Ascending aorta (tissue), 2 donors: ENCODE data around the gene RUNX2. TPM values are rescaled to one million over a fixed set of nuclear protein-coding genes. Genes with fewer than 3 reads are reported as not detected.

Source experiments
- DNase-seq, 2 donors: peaks; one replicate each; pipeline ENCODE4 v3.0.0-alpha.2; 2019; ENCODE audit warnings: low spot score in 2 of 2
- H3K27ac ChIP-seq, 2 donors: fragments of 200-600 bp; sonication (generic); one replicate each; pipeline ENCODE4 v1.5.1; 2016 to 2017; ENCODE audit warnings: mild to moderate bottlenecking in 1 of 2
- H3K27me3 ChIP-seq: fragments of 200-600 bp; sonication (generic); one replicate; pipeline ENCODE4 v1.5.1; 2017
- H3K36me3 ChIP-seq, 2 donors: fragments of 200-600 bp; sonication (generic); one replicate each; pipeline ENCODE4 v1.5.1; 2016
- H3K4me1 ChIP-seq, 2 donors: fragments of 200-600 bp; sonication (generic); one replicate each; pipeline ENCODE4 v1.5.1; 2016 to 2017; ENCODE audit warnings: mild to moderate bottlenecking in 1 of 2
- H3K4me3 ChIP-seq, 2 donors: fragments of 200-600 bp; sonication (generic); one replicate each; pipeline ENCODE4 v1.5.1; 2016 to 2017; ENCODE audit warnings: mild to moderate bottlenecking in 1 of 2
- H3K9me3 ChIP-seq, 2 donors: fragments of 200-600 bp; sonication (generic); one replicate each; pipeline ENCODE4 v1.5.1; 2016
- intact Hi-C: fragments of 100-400 bp; cut with DNase I; formaldehyde crosslinking; loops from one replicate; pipeline ENCODE4 v1.15.1; 2023
- total RNA-seq: library from RNA; depleted of rRNA; stranded (reverse); fragments of >200 nt; gene quantifications from one replicate; pipeline ENCODE4 v1.1.0, GENCODE V29; 2016
- TF ChIP-seq, protein P1 (sequence below), 3 experiments: fragments of 200-600 bp in 2 of 3; fragments of 450-650 bp in 1 of 3; sonication (generic) in 2 of 3; IDR thresholded peaks; one replicate each; pipeline ENCODE4 v1.5.1; 2016 to 2019; ENCODE audit warnings: antibody characterized with exemption in 3 of 3, mild to moderate bottlenecking in 1 of 3, moderate library complexity in 1 of 3

Gene RUNX2
- total RNA-seq, 1 donor from 2014 or later, result 0.21 TPM

DNA sequence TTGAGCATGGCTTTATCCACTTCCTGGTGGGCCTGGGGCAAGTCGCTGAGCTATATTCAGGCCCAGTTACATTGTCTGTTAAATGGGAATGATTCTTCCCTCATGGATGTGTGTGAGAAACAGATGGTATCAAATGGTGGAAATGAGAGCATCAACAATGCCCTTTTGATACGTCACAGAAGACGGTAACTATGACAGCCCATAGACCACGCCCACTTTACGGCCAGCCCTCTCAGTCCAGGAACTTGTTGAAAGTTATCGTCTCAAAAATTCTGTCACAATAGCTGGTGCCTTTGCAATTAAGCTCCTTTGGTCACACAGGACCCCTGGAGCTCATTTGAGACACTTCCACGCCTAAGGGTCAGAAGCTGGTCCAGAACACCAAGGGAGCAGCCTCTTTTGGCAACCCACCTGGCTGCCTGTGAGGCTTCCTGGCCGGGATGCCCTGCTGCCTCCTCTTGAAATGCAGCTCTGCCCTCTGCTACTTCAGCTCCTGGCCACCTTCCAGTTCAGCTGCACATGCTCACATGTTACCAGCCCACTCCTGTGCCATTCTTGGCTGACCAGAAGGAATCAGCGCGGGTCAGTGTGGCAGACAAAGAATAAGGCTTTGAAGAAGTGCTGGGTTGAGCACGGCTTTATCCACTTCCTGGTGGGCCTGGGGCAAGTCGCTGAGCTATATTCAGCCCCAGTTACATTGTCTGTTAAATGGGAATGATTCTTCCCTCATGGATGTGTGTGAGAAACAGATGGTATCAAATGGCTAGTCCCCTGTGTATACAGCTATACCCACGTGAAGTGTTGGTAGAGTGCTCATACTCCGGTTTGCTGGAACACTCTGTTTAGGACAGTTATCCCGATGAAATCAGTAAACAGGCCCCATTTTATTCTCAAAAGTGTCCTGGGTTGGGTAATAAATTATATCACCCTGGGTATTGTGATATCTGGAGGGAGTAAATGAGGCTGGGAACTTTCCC is 248.8 kb downstream of the RUNX2 start:
- Histone ChIP-seq H3K27me3 (no peaks in the 10 kb centered on the region), H3K27ac (no peak overlapping the region), H3K4me1 (no peaks in the 10 kb centered on the region), H3K4me3 (no peak overlapping the region), H3K9me3 (no peaks in the 10 kb centered on the region), H3K36me3 (no peaks in the 10 kb centered on the region)
- no peak for DNase-seq
- TF ChIP-seq, protein P1, sequence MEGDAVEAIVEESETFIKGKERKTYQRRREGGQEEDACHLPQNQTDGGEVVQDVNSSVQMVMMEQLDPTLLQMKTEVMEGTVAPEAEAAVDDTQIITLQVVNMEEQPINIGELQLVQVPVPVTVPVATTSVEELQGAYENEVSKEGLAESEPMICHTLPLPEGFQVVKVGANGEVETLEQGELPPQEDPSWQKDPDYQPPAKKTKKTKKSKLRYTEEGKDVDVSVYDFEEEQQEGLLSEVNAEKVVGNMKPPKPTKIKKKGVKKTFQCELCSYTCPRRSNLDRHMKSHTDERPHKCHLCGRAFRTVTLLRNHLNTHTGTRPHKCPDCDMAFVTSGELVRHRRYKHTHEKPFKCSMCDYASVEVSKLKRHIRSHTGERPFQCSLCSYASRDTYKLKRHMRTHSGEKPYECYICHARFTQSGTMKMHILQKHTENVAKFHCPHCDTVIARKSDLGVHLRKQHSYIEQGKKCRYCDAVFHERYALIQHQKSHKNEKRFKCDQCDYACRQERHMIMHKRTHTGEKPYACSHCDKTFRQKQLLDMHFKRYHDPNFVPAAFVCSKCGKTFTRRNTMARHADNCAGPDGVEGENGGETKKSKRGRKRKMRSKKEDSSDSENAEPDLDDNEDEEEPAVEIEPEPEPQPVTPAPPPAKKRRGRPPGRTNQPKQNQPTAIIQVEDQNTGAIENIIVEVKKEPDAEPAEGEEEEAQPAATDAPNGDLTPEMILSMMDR (IDR thresholded peaks at IDR 0.05), result no peak
- intact Hi-C loops, result no loop called here

DNA sequence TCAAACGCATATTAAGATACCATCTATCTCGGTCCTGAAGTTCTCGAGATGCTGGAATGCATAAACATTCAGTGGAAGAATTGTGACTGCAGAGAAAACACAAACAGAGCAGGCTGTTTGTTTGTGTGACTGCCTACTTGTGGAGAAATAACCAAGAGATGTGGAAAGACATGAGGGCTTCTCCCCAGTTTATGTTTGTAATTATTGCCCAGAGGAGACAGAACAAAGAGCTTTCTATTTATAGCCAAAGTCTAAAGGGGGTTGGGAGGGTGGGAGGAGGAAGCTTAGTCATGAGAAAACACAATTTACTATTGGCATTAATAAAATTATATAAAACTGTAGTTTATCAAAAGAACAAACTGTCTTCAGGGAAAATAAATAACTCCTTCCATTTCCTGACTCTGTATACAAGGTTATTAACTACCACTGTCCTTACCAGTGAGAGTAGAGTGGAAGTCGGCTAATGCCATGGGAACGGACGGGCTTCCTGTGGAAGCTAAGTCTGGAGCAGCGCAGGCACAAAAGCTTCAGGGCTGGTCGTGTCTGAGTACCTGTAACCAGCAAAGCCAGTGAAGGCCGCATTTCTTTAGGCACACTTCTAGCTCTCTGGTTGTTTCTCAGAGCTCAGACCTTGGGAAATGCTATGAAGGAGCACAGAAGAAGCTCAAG is 249.8 kb downstream of the RUNX2 start:
- TF ChIP-seq, protein P1 (IDR thresholded peaks at IDR 0.05), result no peak
- no peak for DNase-seq
- intact Hi-C loops, result no loop called here
- Histone ChIP-seq H3K4me1 (no peaks in the 10 kb centered on the region), H3K36me3 (no peaks in the 10 kb centered on the region), H3K27ac (no peak overlapping the region), H3K4me3 (no peak overlapping the region), H3K9me3 (no peaks in the 10 kb centered on the region), H3K27me3 (no peaks in the 10 kb centered on the region)

DNA sequence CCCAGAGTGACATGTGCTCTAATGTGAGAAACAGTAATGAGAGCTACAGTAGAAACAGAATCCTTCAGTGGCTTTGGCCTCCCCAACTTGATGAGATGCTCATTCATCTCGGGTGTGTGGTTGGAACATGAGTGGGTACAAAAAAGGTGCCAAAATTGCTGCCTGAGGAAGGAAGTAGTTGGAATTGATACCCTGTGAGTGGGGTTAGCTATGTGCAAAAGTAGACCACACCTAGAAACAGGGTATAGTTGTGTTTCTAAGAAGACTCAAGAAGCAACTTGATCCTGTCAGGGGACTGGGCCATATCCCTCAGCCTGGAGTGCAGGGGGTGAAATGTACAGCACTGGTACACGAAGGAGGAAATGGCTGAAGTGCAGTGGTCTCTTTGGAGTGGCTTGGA is 256.0 kb downstream of the RUNX2 start:
- Histone ChIP-seq H3K36me3 (no peaks in the 10 kb centered on the region), H3K9me3 (no peaks in the 10 kb centered on the region), H3K27me3 (no peaks in the 10 kb centered on the region), H3K4me1 (no peaks in the 10 kb centered on the region), H3K27ac (no peak overlapping the region), H3K4me3 (no peak overlapping the region)
- no peak for DNase-seq
- TF ChIP-seq, protein P1 (IDR thresholded peaks at IDR 0.05), result no peak
- intact Hi-C loops, result no loop called here

DNA sequence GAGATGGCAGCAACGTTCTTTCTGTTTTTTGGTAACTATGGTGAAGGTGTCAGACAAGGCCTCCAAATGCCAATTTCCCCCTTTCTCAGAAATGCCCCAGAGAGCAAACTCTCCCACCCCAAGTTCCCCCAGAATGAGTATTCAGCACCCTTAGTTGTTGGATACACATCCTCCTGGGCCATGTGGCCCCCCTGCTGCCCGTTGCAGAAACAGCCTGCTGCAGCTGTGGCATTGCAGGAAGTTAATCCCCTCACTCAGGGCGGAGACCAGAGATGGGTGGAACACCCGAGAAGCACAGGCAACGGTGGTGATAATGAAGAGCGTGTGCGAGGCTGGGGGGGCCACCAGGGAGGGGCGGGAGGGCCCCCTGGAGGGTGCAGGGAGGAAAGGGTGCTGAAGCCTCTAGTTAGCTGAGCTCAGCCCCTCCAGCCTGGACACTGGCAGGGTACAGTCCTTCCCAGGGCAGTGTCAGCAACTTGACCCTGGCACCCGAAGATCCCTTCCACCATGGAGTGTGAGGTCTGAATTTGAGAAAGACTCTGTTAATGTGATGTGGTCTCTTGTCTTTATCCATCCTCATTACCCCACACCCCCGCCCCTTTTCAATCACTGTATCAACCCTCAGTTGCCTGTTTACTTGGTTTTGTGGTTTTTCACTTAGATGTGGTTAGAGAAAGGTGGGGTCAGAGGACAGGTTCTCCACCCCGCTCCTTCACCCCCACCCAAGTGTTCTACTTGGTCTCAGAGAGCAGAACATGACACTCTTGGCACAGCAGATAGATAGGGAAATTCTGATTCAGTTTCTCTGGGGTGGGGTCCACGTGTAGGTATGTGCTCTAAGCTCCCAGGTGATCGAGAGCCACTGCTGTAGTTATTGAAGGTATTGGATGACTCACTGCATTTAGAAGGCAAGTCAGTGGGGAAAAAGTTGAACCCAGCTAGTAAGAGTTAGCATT is 258.4 kb downstream of the RUNX2 start:
- Histone ChIP-seq H3K36me3 (no peaks in the 10 kb centered on the region), H3K4me1 (peaks cover 0 to 2% of the 10 kb centered on the region in 2 donors), H3K4me3 (no peak overlapping the region), H3K9me3 (no peaks in the 10 kb centered on the region), H3K27ac (no peak overlapping the region), H3K27me3 (no peaks in the 10 kb centered on the region)
- TF ChIP-seq, protein P1 (IDR thresholded peaks at IDR 0.05), result no peak
- no peak for DNase-seq
- intact Hi-C loops, result no loop called here
